Medulla oblongata (tissue), 1 donor: ENCODE data around the gene ZNF586.
"Not testable (repeated sequence)": the region's sequence is repeated elsewhere in the genome, so short reads cannot be mapped to it uniquely, and the experiment has no call there.

Experiments used
- DNase-seq: peaks from one replicate; pipeline ENCODE4 v3.0.0-alpha.2; 2015; ENCODE audit errors: extremely low spot score

ZNF586 gene

DNA sequence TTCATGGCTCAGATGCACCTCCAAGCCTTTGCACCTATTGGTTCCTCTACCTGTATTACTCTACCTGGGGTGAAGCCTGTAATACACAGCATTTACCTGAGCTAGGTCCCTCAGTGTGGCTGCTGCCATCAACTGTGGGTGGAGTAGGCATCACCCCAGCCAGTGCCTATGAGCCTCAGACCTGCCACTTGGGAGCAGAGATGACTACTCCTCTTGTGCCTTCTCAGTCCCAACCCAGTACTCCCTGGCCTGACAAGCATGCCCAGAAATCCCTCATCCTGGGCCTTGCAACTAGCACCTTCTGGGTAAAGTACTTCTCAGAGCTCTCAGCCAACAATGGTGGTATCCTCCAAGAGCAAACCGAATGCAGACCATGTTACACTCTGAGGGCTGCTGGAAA, 27.1 kb downstream of the ZNF586 start:
- DNase-seq = not testable (repeated sequence)

DNA sequence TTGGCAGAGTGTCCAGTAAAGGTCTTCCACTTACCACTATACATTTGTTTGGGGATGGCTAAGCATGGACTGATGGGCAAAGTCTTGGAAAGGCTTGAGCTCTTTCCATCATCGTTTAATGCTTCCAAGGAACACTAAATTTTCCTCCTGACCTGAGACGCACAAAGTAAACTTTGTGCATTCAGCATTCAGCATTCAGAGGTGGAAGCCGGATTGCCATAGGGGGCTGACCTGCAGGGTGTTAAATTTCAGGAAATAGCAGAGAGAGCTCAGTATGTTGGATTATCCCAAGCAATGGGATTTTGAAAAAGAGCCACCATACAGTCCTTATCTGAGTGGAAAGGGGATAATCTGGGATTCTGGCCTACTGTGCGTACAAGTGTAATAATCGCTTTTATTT, 31.2 kb downstream of the ZNF586 start:
- DNase-seq = no peak

DNA sequence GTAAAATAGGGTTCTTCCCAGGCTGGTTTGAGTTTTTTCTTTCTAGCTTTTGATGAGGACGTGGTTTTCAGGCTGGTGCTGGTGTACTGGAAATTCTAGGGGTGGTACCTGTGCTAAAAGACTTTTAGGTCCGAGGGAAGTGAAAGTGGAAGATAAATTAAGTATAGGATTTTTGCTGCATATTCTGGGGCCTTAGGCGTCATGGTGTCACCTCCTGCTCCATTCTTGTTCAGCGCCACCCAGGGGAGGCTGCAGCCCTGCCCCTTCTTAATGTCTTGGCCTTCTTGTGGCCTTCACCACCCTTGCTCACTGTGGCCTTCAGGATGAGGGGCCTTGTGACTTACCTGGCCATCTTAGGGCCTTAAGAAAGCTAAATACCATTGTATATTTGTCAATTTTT, 32.8 kb downstream of the ZNF586 start:
- no peak for DNase-seq

DNA sequence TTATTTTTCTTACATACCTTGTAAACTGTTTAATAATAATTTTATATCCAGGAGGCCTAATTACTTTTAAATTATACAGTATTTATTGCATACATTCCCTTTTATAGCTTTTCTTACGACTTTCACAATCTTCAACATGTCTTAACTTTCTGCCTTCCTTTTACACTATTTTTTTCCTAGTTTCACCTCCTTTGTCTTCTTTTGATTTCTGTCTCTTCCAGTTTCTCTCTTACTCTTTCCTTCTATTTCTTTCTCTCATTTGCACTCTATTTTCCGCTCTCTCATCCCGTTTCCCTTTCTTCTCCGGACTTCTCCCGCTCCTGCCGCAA, 33.8 kb downstream of the ZNF586 start:
- DNase-seq = no peak

DNA sequence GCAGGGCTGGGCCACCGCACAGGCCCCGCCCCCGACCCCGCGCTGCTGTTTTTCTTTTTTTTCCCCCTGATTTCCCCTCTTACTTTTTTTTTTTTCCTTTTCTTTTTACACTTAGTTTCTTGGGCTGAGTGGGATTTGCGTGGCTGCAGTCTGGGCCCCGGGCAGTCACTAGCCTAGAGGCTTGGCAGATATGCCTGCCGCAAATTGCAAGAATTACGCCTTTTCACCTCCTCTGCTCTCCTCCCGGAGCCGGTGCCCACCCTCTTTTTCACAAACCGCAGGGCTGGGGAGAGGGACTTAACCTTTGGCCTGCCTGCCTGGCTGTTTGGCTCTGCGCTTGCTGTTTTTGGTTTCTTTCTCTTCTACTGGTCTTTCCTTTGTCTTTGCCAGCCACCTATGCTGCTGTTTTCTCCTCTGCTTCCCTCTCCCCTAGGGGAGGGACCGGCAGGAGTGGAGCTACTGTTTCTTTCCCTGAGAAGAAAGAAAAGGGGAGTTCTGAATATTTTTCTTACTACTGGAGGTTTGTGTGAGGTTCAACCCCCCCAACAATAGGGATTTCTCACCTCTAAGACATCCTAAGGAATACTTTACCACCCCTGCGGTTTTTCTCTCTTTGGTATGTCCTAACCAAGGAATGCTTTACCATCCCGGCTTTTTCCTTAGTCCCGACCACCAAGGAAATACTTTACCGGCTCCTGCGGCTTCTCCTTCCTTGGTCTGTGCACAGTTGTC, 34.3 kb downstream of the ZNF586 start:
- DNase-seq = no peak

DNA sequence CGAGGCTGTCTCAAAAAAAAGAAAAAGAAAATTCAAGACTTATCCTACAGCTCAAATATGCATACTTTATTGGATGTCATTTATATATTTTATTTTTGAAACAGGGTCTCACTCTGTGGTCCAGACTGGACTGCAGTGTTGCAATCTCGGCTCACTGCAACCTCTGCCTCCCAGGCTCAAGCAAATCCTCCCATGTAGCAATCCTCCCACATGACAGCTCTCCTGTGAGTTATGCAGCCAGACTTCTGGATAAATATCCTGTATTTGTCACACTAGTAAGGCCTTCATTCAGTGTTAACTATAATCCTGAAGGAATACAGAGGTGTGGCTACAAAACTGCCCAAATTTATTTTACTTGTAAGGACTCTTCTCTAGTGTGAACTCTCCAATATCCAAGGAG, 38.1 kb downstream of the ZNF586 start:
- DNase-seq = no peak

DNA sequence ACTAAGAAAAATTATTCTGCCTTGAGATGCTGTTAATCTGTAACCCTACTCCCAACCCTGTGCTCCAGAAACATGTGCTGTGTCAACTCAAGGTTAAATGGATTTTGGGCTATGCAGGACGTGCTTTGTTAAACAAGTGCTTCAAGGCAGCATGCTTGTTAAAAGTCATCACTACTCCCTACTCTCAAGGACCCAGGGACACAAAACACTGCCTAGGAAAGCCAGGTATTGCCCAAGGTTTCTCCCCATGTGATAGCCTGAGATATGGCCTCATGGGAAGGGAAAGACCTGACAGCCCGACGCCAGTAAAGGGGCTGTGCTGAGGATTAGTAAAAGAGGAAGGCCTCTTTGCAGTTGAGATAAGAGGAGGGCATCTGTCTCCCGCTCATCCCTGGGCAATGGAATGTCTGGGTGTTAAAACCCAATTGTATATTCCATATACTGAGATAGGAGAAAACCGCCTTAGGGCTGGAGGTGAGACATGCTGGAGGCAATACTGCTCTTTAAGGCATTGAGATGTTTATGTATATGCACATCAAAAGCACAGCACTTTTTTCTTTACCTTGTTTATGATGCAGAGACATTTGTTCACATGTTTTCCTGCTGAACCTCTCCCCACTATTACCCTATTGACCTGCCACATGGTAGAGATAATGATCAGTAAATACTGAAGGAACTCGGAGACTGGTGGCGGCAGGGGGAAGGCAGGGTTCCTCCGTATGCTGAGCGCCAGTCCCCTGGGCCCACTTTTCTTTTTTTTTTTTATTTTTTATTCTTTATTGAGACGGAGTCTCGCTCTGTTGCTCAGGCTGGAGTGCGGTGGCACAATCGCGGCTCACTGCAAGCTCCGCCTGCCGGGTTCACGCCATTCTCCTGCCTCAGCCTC, 41.2 kb downstream of the ZNF586 start:
- DNase-seq = not testable (repeated sequence)

DNA sequence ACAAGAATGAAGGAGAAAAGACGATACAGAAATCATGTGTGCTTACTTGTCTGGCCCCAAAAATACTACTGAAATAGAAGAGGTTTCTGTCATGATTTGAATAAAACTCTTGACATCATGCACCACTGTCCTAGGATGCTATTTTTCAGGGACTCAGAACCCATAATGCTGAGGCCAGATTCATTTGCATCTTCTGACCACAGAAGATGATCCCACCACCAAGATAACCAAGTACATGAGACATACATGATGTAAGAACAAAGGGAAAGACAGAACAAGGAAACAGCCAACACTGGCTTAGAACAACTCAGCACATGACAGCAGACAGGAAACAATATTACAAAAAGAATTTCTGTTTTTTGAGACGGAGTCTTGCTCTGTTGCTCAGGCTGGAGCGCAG, 42.8 kb downstream of the ZNF586 start:
- DNase-seq = no peak

DNA sequence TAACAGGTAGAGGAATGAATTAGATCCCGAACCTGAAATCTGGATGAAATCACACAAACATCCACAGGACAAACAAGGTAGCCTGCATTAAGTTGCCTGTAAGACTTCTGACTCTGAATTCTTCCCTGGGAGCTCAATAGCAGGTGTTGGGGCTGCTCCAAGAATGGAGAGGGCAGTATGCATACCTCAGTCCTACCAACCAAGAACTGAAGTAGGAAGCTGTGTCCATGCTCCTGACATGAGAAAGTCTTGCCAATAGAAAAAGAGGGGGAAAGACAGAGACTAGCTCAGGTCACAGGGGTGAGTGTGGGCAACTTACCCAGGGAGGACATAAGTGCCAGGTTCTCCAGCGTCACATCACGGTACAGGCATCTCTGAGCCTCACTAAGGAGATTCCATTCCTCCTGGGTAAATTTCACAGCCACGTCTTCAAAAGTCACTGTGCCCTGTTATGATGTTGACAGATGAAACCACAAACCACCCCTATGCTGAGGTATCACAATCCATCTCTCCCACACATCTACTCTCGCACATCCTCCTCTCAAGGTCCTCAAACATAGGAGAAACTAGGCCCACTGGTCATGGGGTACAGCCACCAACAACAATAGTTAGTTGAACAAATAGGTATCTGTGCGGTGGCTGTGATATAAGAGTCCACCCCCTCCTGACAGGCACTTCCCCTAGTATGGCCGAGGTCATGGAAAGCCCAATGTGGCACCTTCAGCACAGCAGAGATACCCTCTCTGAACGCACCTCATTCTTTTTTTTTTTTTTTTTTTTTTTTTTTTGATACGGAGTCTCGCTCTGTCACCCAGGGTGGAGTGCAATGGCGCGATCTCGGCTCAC, 43.7 kb downstream of the ZNF586 start:
- not testable (repeated sequence) for DNase-seq

DNA sequence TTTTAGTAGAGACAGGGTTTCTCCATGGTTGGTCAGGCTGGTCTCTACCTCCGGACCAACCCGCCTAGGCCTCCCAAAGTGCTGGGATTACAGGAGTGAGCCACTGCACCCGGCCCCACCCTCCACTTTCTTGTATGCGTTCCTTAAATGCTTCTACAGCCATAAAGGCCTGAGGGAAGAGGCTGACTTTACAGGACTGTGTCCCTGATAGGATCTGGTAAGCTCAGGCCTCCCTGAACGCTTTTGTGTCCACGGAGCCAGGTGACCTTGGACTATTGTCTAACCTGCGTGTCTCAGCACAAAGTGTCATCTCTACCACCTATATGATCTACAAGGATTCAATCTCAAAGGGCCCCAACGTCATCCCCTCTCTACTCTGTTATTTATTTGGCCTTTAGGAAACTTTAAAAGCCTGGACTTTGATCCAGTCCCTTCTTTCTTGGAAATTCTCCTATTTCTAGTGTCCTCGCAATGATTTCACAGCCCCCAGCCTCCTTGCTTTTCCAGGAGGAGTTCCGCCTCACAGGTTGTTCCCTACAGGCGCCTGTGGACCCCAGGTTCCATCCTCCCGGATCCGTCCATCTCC, 44.5 kb downstream of the ZNF586 start:
- DNase-seq = no peak

DNA sequence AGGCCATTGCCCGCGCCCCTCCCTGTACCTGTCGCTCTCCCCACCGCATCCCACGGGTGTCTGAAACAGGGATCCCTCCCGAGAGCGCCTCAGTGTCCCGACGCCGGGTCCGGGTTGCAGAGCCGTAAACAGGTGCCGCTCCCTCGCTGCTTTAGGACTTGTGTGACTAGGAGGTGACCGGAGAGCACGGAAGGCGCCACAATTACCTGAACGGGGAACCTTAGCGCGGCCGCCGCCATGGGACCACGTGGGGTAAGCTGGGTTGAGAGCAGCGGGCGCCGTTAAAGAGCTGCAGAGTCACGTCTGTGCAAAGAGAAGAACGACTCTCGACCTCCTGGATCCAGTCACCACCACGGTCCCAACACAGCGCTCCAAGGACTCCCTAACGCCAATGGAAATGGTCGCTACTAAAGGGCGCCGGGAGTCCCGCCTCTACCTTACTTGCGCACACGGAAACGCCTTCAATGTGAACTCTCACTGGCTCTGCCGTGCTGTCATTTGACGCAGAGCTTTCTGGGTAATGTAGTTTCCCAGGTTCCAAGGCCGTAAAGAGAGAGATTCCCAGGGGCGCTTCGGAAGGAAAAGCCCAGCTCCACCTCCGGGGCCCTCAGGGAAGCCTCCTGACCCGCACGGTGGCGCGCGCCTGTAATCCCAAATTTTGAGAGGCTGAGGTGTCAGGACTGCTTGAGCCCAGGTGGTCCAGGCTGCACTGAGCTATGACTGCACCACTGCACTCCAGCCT, 45.2 kb downstream of the ZNF586 start, which contains the start of gene ZNF552:
TSS of gene ZNF552 (minus strand) at position 409 of the 742 bp plus-strand sequence. CDS start at position 239, 170 bp downstream.
- peak; percentile 97 for DNase-seq

DNA sequence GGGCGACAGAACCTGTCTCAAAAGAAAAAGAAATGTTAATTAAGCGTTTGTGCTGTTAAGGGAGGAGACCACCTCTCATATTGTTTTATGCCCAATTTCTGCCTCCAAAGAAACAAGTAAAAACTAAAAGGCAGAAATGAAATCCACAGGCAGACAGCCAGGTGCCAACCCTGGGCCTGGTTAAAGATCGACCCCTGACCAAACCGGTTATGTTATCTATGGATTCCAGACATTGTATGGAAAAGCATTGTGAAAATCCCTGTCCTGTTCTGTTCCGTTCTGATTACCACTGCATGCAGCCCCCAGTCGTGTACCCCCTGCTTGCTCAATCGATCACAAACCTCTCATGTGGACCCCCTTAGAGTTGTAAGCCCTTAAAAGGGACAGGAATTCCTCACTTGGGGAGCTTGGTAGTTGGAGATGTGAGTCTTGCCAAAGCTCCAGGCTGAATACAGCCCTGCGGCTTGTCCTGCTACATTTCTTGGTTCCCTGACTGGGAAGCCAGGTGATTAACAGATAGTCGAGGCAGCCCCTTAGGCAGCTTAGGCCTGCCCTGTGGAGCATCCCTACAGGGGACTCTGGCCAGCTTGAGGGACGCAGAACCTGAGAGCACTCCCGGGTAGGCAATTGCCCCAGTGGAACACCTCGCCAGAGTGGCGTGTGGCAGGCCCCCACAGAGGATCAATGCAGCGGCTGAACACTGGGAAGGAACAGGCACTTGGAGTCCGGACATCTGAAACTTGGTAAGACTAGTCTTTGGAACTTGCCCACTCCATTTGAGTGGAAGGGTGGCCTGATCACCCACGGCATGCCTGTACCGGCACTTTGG, 46.0 kb downstream of the ZNF586 start:
- no peak for DNase-seq

DNA sequence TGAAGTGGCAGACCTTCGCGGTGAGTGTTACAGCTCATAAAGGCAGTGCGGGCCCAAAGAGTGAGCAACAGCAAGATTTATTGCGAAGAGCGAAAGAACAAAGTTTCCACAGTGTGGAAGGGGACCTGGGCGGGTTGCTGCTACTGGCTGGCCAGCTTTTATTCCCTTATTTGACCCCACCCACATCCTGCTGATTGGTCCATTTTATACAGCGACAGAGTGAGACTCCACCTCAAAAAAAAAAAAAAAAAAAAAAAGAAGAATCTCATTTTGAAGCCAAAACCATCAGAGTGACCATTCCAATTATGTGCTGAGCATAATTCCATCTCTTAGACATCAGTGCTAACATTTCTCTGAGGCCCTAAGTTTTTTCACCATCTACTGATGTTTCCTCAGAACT, 47.2 kb downstream of the ZNF586 start:
- DNase-seq = no peak

DNA sequence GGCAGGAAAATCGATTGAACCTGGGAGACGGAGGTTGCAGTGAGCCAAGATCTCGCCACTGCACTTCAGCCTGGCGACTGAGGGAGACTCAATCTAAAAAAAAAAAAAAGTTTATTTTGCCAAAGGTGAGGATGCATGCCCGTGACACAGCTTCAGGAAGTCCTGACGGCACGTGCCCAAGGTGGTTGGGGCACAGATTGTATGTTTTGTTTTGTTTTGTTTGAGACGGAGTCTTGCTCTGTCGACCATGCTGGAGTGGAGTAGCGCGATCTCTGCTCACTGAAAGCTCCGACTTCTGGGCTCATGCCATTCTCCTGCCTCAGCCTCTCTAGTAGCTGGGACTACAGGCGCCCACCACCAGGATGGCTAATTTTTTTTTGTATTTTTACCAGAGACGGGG, 48.5 kb downstream of the ZNF586 start:
- no peak for DNase-seq

DNA sequence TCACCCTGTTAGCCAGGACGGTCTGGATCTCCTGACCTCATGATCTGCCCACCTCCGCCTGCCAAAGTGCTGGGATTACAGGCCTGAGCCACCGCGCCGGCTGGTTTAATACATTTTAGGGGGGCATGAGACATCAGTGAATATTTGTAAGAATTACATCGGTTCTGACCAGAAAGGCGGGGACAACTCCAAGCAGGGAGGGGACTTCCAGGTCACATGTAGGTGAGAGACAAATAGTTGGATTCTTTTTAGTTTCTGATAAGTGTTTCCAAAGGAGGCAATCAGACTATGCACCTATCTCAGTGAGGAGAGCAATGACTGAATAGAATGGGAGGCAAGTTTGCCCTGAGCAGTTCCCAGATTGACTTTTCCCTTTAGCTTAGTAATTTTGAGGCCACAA, 48.9 kb downstream of the ZNF586 start:
- no peak for DNase-seq

DNA sequence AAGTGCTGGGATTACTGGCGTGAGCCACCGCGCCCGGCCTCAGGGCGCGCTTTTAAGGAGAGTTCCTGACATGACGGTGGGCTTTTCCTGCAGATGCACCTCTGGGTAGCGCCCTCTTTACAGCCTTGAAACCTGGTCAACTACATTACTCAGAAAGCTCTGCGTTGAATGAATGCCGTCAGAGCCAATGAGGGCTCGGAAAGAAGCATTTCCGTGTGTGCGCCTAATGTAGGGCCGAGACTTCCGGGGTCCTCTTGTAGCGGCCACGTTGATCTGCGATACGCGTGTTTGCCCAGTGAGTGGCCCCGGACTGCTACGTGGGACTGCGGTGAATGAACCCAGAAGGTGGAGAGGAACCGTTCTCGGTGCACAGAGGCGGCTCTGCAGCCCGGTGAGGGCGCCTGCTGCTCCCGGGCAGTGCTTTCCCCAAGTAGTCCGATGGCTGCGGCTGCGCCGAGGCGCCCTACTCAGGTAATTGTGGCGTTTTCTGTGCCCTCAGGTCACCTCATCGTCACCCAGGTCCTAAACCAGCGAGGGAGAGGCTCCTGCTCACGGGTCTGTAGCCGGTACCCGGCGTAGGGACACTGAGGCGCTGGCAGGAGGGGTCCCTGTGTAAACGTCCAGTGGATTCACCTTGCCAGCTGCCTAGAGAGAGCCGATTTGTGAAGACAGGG, 50.1 kb downstream of the ZNF586 start:
- peak; percentile 95 for DNase-seq

DNA sequence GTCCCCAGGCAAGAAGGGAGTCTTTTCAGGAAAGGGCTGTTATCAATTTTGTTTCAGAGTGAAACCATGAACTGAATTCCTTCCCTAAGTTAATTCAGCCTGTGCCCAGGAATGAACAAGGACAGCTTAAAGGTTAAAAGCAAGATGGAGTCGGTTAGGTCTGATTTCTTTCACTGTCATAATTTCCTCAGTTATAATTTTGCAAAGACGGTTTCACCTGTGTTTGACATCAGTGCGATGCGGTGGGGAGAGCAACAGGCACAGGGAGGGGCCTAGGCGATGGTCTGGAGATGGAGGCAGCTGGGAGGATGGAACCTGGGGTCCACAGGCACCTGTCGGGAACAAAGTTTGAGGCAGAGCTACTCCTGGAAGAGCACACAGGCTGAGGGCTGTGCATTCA, 51.1 kb downstream of the ZNF586 start:
- no peak for DNase-seq

DNA sequence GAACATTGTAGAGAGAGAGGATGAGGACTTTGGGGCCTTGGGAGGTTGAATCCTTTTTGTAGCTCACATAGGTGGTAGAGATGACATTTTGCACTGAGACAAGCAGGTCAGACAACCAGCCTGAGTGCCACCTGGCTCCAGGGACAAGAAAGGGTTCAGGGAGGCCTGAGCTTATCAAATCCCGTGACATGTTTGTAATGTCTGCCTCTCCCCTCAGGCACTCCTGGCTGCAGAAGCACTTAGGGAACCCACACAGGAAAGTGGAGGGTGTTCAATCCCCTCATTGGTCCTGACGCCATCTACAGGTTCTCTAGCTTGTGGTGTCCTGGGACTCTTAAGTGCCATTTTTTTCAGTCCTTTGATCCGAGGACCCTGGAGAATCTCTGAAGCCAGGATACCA, 51.6 kb downstream of the ZNF586 start:
- DNase-seq = not testable (repeated sequence)

DNA sequence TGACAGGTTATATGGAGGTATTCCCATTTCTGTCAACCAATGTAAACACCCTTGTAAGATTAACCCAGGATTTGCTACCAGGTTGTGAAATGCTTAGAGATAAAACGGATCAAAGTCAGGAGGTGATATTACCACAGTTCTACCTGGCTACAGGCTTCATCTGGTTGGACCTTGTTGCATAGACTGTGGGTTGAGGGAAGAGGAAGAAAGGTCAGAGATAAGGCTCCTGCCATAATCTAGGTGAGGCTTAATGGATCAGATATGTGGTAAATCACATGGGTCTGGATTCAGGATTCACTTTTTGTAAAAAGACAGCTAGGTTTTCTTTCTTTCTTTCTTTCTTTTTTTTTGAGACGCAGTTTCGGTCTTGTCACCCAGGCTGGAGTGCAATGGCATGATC, 52.0 kb downstream of the ZNF586 start:
- not testable (repeated sequence) for DNase-seq

DNA sequence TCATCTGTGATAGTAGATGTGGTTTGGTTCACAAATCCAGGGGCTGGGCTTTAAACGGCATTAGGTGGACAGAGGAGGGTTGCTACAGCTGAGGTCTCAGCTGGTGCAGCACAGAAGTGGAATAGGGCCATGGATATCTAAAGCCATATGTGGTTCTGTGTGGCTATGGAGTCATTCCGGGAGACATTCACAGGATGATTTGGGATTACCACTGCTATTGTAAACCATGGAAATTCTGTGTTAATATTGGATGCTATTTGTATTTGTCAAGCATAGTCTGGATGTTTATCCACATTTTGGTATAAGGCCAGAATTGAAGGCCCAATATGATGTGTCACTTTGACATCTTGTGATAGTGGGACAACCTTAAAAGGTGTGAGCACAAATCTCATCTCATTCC, 53.7 kb downstream of the ZNF586 start:
- not testable (repeated sequence) for DNase-seq
